ENCODE data around the gene TTC8. TPM values are rescaled to one million over a fixed set of nuclear protein-coding genes. Genes with fewer than 3 reads are reported as not detected.

Gene TTC8
- total RNA-seq, 8 experiments from 2014 or later = 12.7 to 41.8 (median 18.3) TPM

GRCh38 chr14:88831284-88831683 is 6.8 kb downstream of the TTC8 start:
- in situ Hi-C loops (cut with MboI; ENCODE audit: low pct_unique_long_range_greater_than_20kb in 2 of 9, low sequenced_read_pairs in 9 of 9, unreplicated experiment in 9 of 9) = no loop called here
- peak in 3 of 8 experiments; percentile 36 to 69 (median 53) for ATAC-seq (replicated peaks in 6 of 8)
- Histone ChIP-seq H3K4me1 (replicated peaks in 1 of 2) (peaks cover 0 to 13% of the 10 kb centered on the region in 2 donors), H3K4me3 (no peak overlapping the region), H3K27ac (no peak overlapping the region)

- peaks cover 0 to 7% of the 10 kb centered on the region in 2 donors for H3K4me1 ChIP-seq (replicated peaks in 1 of 2)
- H3K4me3 ChIP-seq = no peak overlapping the region
- peak in 1 of 8 experiments; percentile 37 for ATAC-seq (replicated peaks in 6 of 8)
- in situ Hi-C loops (cut with MboI; ENCODE audit: low pct_unique_long_range_greater_than_20kb in 2 of 9, low sequenced_read_pairs in 9 of 9, unreplicated experiment in 9 of 9) = no loop called here
- H3K27ac ChIP-seq = no peak overlapping the region
Measured at GRCh38 chr14:88834883-88835431, 10.5 kb downstream of the TTC8 start.

- Histone ChIP-seq H3K4me3 (no peak overlapping the region), H3K27ac (no peak overlapping the region), H3K4me1 (replicated peaks in 1 of 2) (peaks cover 0 to 7% of the 10 kb centered on the region in 2 donors)
- ATAC-seq (replicated peaks in 6 of 8) = no peak
- in situ Hi-C loops (cut with MboI; ENCODE audit: low pct_unique_long_range_greater_than_20kb in 2 of 9, low sequenced_read_pairs in 9 of 9, unreplicated experiment in 9 of 9) = no loop called here
Measured at GRCh38 chr14:88835661-88836060, 11.2 kb downstream of the TTC8 start.

- no peak for ATAC-seq (replicated peaks in 6 of 8)
- peaks cover 0 to 7% of the 10 kb centered on the region in 2 donors for H3K4me1 ChIP-seq (replicated peaks in 1 of 2)
- in situ Hi-C loops (cut with MboI; ENCODE audit: low pct_unique_long_range_greater_than_20kb in 2 of 9, low sequenced_read_pairs in 9 of 9, unreplicated experiment in 9 of 9) = no loop called here
- WGBS, 10 experiments = 75 to 100% (median 100%) methylated on average over 1 of the region's 1 CpG; no CpG with 5 or more reads in 3 of the 10 experiments
- H3K27ac ChIP-seq = no peak overlapping the region
- no peak overlapping the region for H3K4me3 ChIP-seq
Measured at GRCh38 chr14:88837495-88837894, 13.0 kb downstream of the TTC8 start.

- H3K27ac ChIP-seq = no peak overlapping the region
- no peak for ATAC-seq (replicated peaks in 6 of 8)
- H3K4me1 ChIP-seq (replicated peaks in 1 of 2) = peaks cover 0 to 7% of the 10 kb centered on the region in 2 donors
- WGBS, 10 experiments = 80 to 100% (median 94%) methylated on average over 1 to 3 of the region's 3 CpGs; no CpG with 5 or more reads in 1 of the 10 experiments
- no peak overlapping the region for H3K4me3 ChIP-seq
- in situ Hi-C loops (cut with MboI; ENCODE audit: low pct_unique_long_range_greater_than_20kb in 2 of 9, low sequenced_read_pairs in 9 of 9, unreplicated experiment in 9 of 9) = no loop called here
Measured at GRCh38 chr14:88838015-88838414, 13.6 kb downstream of the TTC8 start.

GRCh38 chr14:88840926-88841325 is 16.5 kb downstream of the TTC8 start:
- Histone ChIP-seq H3K4me1 (replicated peaks in 1 of 2) (no peaks in the 10 kb centered on the region), H3K4me3 (no peak overlapping the region), H3K27ac (no peak overlapping the region)
- WGBS, 10 experiments = 81 to 100% (median 94%) methylated on average over 1 to 5 of the region's 5 CpGs; no CpG with 5 or more reads in 4 of the 10 experiments
- ATAC-seq (replicated peaks in 6 of 8) = no peak
- in situ Hi-C loops (cut with MboI; ENCODE audit: low pct_unique_long_range_greater_than_20kb in 2 of 9, low sequenced_read_pairs in 9 of 9, unreplicated experiment in 9 of 9) = no loop called here

GRCh38 chr14:88841741-88842140 is 17.3 kb downstream of the TTC8 start:
- no peak overlapping the region for H3K27ac ChIP-seq
- WGBS, 10 experiments = 30 to 100% (median 81%) methylated on average over 1 of the region's 1 CpG

GRCh38 chr14:88842414-88842813 is 18.0 kb downstream of the TTC8 start:
- ATAC-seq (replicated peaks in 6 of 8) = no peak
- in situ Hi-C loops (cut with MboI; ENCODE audit: low pct_unique_long_range_greater_than_20kb in 2 of 9, low sequenced_read_pairs in 9 of 9, unreplicated experiment in 9 of 9) = no loop called here
- WGBS, 10 experiments = 67 to 100% (median 83%) methylated on average over 1 of the region's 1 CpG; no CpG with 5 or more reads in 6 of the 10 experiments
- H3K4me3 ChIP-seq = no peak overlapping the region
- no peak overlapping the region for H3K27ac ChIP-seq
- no peaks in the 10 kb centered on the region for H3K4me1 ChIP-seq (replicated peaks in 1 of 2)

More at GRCh38 chr14:88841741-88842140, 17.3 kb downstream of the TTC8 start:
- Histone ChIP-seq H3K4me1 (replicated peaks in 1 of 2) (no peaks in the 10 kb centered on the region), H3K4me3 (no peak overlapping the region)
- ATAC-seq (replicated peaks in 6 of 8) = no peak
- in situ Hi-C loops (cut with MboI; ENCODE audit: low pct_unique_long_range_greater_than_20kb in 2 of 9, low sequenced_read_pairs in 9 of 9, unreplicated experiment in 9 of 9) = no loop called here

- H3K4me3 ChIP-seq = no peak overlapping the region
- in situ Hi-C loops (cut with MboI; ENCODE audit: low pct_unique_long_range_greater_than_20kb in 2 of 9, low sequenced_read_pairs in 9 of 9, unreplicated experiment in 9 of 9) = no loop called here
Measured at GRCh38 chr14:88844980-88845491, 20.6 kb downstream of the TTC8 start.

GRCh38 chr14:88848571-88848970 is 24.1 kb downstream of the TTC8 start:
- Histone ChIP-seq H3K27ac (no peak overlapping the region), H3K4me3 (no peak overlapping the region), H3K4me1 (replicated peaks in 1 of 2) (no peaks in the 10 kb centered on the region)
- 42 to 100% (median 100%) methylated on average over 1 of the region's 1 CpG; no CpG with 5 or more reads in 1 of the 10 experiments for WGBS, 10 experiments
- in situ Hi-C loops (cut with MboI; ENCODE audit: low pct_unique_long_range_greater_than_20kb in 2 of 9, low sequenced_read_pairs in 9 of 9, unreplicated experiment in 9 of 9) = no loop called here
- no peak for ATAC-seq (replicated peaks in 6 of 8)

More at GRCh38 chr14:88844980-88845491, 20.6 kb downstream of the TTC8 start:
- no peak overlapping the region for H3K27ac ChIP-seq
- ATAC-seq (replicated peaks in 6 of 8) = no peak
- 43 to 77% (median 64%) methylated on average over 1 to 2 of the region's 2 CpGs for WGBS, 10 experiments
- H3K4me1 ChIP-seq (replicated peaks in 1 of 2) = no peaks in the 10 kb centered on the region

GRCh38 chr14:88849716-88850115 is 25.3 kb downstream of the TTC8 start:
- WGBS, 10 experiments = 73 to 100% (median 94%) methylated on average over 1 to 2 of the region's 2 CpGs
- no peaks in the 10 kb centered on the region for H3K4me1 ChIP-seq (replicated peaks in 1 of 2)
- H3K4me3 ChIP-seq = no peak overlapping the region
- no peak for ATAC-seq (replicated peaks in 6 of 8)
- in situ Hi-C loops (cut with MboI; ENCODE audit: low pct_unique_long_range_greater_than_20kb in 2 of 9, low sequenced_read_pairs in 9 of 9, unreplicated experiment in 9 of 9) = loop anchor here in 1 of 9 experiments (25.0 kb wide), 1 partner anchor 187 kb away; no protein-coding TSS in a partner anchor
- no peak overlapping the region for H3K27ac ChIP-seq

- in situ Hi-C loops (cut with MboI; ENCODE audit: low pct_unique_long_range_greater_than_20kb in 2 of 9, low sequenced_read_pairs in 9 of 9, unreplicated experiment in 9 of 9) = loop anchor here in 1 of 9 experiments (25.0 kb wide), 1 partner anchor 189 kb away; no protein-coding TSS in a partner anchor
- no peak for ATAC-seq (replicated peaks in 6 of 8)
- no peak overlapping the region for H3K4me3 ChIP-seq
- H3K27ac ChIP-seq = no peak overlapping the region
- WGBS, 10 experiments = 9 to 100% (median 68%) methylated on average over 1 of the region's 1 CpG; no CpG with 5 or more reads in 2 of the 10 experiments
- no peaks in the 10 kb centered on the region for H3K4me1 ChIP-seq (replicated peaks in 1 of 2)
Measured at GRCh38 chr14:88851587-88851986, 27.1 kb downstream of the TTC8 start.

- in situ Hi-C loops (cut with MboI; ENCODE audit: low pct_unique_long_range_greater_than_20kb in 2 of 9, low sequenced_read_pairs in 9 of 9, unreplicated experiment in 9 of 9) = loop anchor here in 1 of 9 experiments (25.0 kb wide), 1 partner anchor 190 kb away; no protein-coding TSS in a partner anchor
- 0 to 67% (median 22%) methylated on average over 1 of the region's 1 CpG; no CpG with 5 or more reads in 3 of the 10 experiments for WGBS, 10 experiments
- no peaks in the 10 kb centered on the region for H3K4me1 ChIP-seq (replicated peaks in 1 of 2)
- ATAC-seq (replicated peaks in 6 of 8) = no peak
- H3K27ac ChIP-seq = no peak overlapping the region
- no peak overlapping the region for H3K4me3 ChIP-seq
Measured at GRCh38 chr14:88852632-88853031, 28.2 kb downstream of the TTC8 start.

- H3K4me3 ChIP-seq = no peak overlapping the region
- H3K4me1 ChIP-seq (replicated peaks in 1 of 2) = no peaks in the 10 kb centered on the region
- no peak overlapping the region for H3K27ac ChIP-seq
- ATAC-seq (replicated peaks in 6 of 8) = no peak
- in situ Hi-C loops (cut with MboI; ENCODE audit: low pct_unique_long_range_greater_than_20kb in 2 of 9, low sequenced_read_pairs in 9 of 9, unreplicated experiment in 9 of 9) = loop anchor here in 1 of 9 experiments (25.0 kb wide), 1 partner anchor 191 kb away; no protein-coding TSS in a partner anchor
Measured at GRCh38 chr14:88853129-88853528, 28.7 kb downstream of the TTC8 start.
